Ovary (tissue), 3 donors: ENCODE data around the gene BCL7A.

Experiments
- CTCF ChIP-seq, 3 donors: fragments of 450-650 bp in 2 of 3; fragments of 200-600 bp in 1 of 3; IDR thresholded peaks; one replicate each; pipeline versions ENCODE4 v1.5.1 to v1.8.0; 2016 to 2022; ENCODE audit warnings: antibody characterized with exemption in 3 of 3, mild to moderate bottlenecking in 1 of 3
- POLR2A ChIP-seq: fragments of 450-650 bp; IDR thresholded peaks from one replicate; pipeline ENCODE4 v1.6.1; 2017; ENCODE audit warnings: antibody characterized with exemption, mild to moderate bottlenecking, moderate library complexity
- donor health status: DM: no; HTN: no; CAD: no.

GRCh38 chr12:122036153-122036552 is 14.5 kb downstream of the BCL7A start:
- no peak for TF ChIP-seq CTCF (IDR thresholded peaks at IDR 0.05)
- no peak for TF ChIP-seq POLR2A
